ENCODE measurements around the gene RYR2.

RYR2 gene

GRCh38 chr1:237029850-237030535, 12.0 kb upstream of the RYR2 start:
- H3K4me3 ChIP-seq (ENCODE audit: low read length), result no peak overlapping the region
- no peaks in the 10 kb centered on the region for H3K36me3 ChIP-seq (ENCODE audit: control insufficient read depth, insufficient read depth, low read length)
- H3K27ac ChIP-seq (ENCODE audit: low read length), result no peak overlapping the region
- H3K27me3 ChIP-seq (ENCODE audit: control insufficient read depth, insufficient read depth, low read length), result no peaks in the 10 kb centered on the region
- H3K9me3 ChIP-seq (ENCODE audit: control insufficient read depth, insufficient read depth, low read length), result no peaks in the 10 kb centered on the region
- no peak for DNase-seq (ENCODE audit: low read depth, low spot score)
- WGBS (ENCODE audit: insufficient coverage, insufficient read length), result no CpG with 5 or more reads among the region's 9 CpGs
- H3K4me1 ChIP-seq (ENCODE audit: control insufficient read depth, insufficient read depth, low read length), result peaks cover 7% of the 10 kb centered on the region; the same call in 1 of the 2 replicates

DNA sequence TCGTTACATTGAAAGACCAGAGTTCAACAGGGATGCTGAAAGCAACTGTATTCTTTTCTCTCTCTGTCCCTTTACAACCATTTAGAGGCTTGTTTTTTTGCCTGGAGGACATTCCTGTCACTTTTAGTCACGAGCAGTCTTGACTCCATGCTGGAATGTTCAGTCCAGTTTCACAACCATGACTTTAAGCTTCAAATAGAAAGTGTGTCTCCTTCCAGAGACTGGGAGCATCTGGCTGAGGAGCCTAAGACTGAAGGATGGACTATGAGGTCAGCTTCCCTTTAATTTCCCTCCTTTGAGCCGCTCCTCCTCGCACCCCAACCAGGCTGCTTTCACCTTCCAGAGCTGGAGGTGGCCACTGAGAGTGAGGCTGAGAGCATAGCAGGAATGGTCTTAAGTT, 10.5 kb upstream of the RYR2 start:
- WGBS (ENCODE audit: insufficient coverage, insufficient read length), result no CpG with 5 or more reads among the region's 4 CpGs
- Histone ChIP-seq H3K4me1 (ENCODE audit: control insufficient read depth, insufficient read depth, low read length) (peaks cover 7% of the 10 kb centered on the region; the same call in 1 of the 2 replicates), H3K4me3 (ENCODE audit: low read length) (no peak overlapping the region), H3K27me3 (ENCODE audit: control insufficient read depth, insufficient read depth, low read length) (no peaks in the 10 kb centered on the region), H3K36me3 (ENCODE audit: control insufficient read depth, insufficient read depth, low read length) (no peaks in the 10 kb centered on the region), H3K27ac (ENCODE audit: low read length) (no peak overlapping the region), H3K9me3 (ENCODE audit: control insufficient read depth, insufficient read depth, low read length) (no peaks in the 10 kb centered on the region)
- no peak for DNase-seq (ENCODE audit: low read depth, low spot score)

GRCh38 chr1:237032029-237032428, 10.0 kb upstream of the RYR2 start:
- WGBS (ENCODE audit: insufficient coverage, insufficient read length), result no CpG with 5 or more reads among the region's 7 CpGs
- Histone ChIP-seq H3K4me3 (ENCODE audit: low read length) (no peak overlapping the region), H3K9me3 (ENCODE audit: control insufficient read depth, insufficient read depth, low read length) (no peaks in the 10 kb centered on the region), H3K4me1 (ENCODE audit: control insufficient read depth, insufficient read depth, low read length) (peaks cover 7% of the 10 kb centered on the region; the same call in 1 of the 2 replicates), H3K27me3 (ENCODE audit: control insufficient read depth, insufficient read depth, low read length) (no peaks in the 10 kb centered on the region), H3K36me3 (ENCODE audit: control insufficient read depth, insufficient read depth, low read length) (no peaks in the 10 kb centered on the region), H3K27ac (ENCODE audit: low read length) (no peak overlapping the region)
- no peak for DNase-seq (ENCODE audit: low read depth, low spot score)

GRCh38 chr1:237033061-237033460, 8.9 kb upstream of the RYR2 start:
- no peaks in the 10 kb centered on the region for H3K27me3 ChIP-seq (ENCODE audit: control insufficient read depth, insufficient read depth, low read length)
- no peak overlapping the region for H3K27ac ChIP-seq (ENCODE audit: low read length)
- H3K36me3 ChIP-seq (ENCODE audit: control insufficient read depth, insufficient read depth, low read length), result no peaks in the 10 kb centered on the region
- no peak for DNase-seq (ENCODE audit: low read depth, low spot score)
- H3K9me3 ChIP-seq (ENCODE audit: control insufficient read depth, insufficient read depth, low read length), result no peaks in the 10 kb centered on the region
- H3K4me3 ChIP-seq (ENCODE audit: low read length), result no peak overlapping the region
- H3K4me1 ChIP-seq (ENCODE audit: control insufficient read depth, insufficient read depth, low read length), result peaks cover 7% of the 10 kb centered on the region; the same call in 1 of the 2 replicates
- no CpG with 5 or more reads among the region's 4 CpGs for WGBS (ENCODE audit: insufficient coverage, insufficient read length)

DNA sequence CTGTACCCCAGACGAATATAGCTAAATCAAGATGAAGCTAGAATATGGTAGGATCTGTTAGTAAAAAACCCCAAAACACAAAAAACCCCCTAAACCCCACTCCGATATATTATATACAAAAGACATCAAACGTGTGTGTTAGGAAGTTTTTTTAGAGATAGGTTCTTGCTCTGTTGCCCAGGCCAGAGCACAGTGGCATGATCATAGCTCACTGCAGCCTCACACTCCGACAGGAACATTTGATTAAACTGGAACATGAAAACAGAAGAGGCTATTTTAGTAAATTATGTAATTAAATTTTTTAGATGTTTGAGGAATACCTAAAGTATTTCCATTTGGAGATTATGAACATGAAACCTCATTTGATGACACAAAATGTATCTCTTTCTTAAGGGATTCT, 8.2 kb upstream of the RYR2 start:
- Histone ChIP-seq H3K27me3 (ENCODE audit: control insufficient read depth, insufficient read depth, low read length) (no peaks in the 10 kb centered on the region), H3K9me3 (ENCODE audit: control insufficient read depth, insufficient read depth, low read length) (no peaks in the 10 kb centered on the region), H3K4me3 (ENCODE audit: low read length) (no peak overlapping the region), H3K36me3 (ENCODE audit: control insufficient read depth, insufficient read depth, low read length) (no peaks in the 10 kb centered on the region), H3K27ac (ENCODE audit: low read length) (no peak overlapping the region), H3K4me1 (ENCODE audit: control insufficient read depth, insufficient read depth, low read length) (peaks cover 7% of the 10 kb centered on the region; the same call in 1 of the 2 replicates)
- WGBS (ENCODE audit: insufficient coverage, insufficient read length), result no CpG with 5 or more reads among the region's 4 CpGs
- DNase-seq (ENCODE audit: low read depth, low spot score), result no peak

DNA sequence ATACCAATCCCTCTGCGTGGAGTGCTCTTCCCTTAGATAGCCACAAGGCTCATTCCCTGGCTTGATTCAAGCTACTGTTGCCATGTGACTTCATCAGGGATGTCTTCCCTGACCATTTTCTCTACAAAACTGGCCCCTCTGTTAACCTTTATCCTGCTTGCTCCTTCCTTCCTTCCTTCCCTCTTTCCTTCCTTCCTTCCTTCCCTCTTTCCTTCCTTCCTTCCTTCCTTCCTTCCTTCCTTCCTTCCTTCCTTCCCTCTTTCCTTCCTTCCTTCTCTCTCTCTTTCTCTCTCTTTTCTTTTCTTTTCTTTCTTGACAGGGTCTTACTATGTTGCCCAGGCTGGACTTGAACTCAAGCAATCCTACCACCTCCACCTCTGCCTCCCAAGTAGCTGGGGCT, 6.2 kb upstream of the RYR2 start:
- Histone ChIP-seq H3K9me3 (ENCODE audit: control insufficient read depth, insufficient read depth, low read length) (no peaks in the 10 kb centered on the region), H3K4me3 (ENCODE audit: low read length) (no peak overlapping the region), H3K27me3 (ENCODE audit: control insufficient read depth, insufficient read depth, low read length) (no peaks in the 10 kb centered on the region; the same call in 1 of the 2 replicates), H3K27ac (ENCODE audit: low read length) (no peak overlapping the region), H3K36me3 (ENCODE audit: control insufficient read depth, insufficient read depth, low read length) (no peaks in the 10 kb centered on the region), H3K4me1 (ENCODE audit: control insufficient read depth, insufficient read depth, low read length) (peaks cover 7% of the 10 kb centered on the region; the same call in 1 of the 2 replicates)
- no CpG with 5 or more reads among the region's 1 CpG for WGBS (ENCODE audit: insufficient coverage, insufficient read length)
- DNase-seq (ENCODE audit: low read depth, low spot score), result no peak

GRCh38 chr1:237038211-237038610, 3.8 kb upstream of the RYR2 start:
- Histone ChIP-seq H3K9me3 (ENCODE audit: control insufficient read depth, insufficient read depth, low read length) (no peaks in the 10 kb centered on the region), H3K27ac (ENCODE audit: low read length) (no peak overlapping the region), H3K4me3 (ENCODE audit: low read length) (no peak overlapping the region), H3K27me3 (ENCODE audit: control insufficient read depth, insufficient read depth, low read length) (peaks cover 6% of the 10 kb centered on the region; the same call in 1 of the 2 replicates), H3K36me3 (ENCODE audit: control insufficient read depth, insufficient read depth, low read length) (no peaks in the 10 kb centered on the region), H3K4me1 (ENCODE audit: control insufficient read depth, insufficient read depth, low read length) (peaks cover 2% of the 10 kb centered on the region; the same call in 1 of the 2 replicates)
- WGBS (ENCODE audit: insufficient coverage, insufficient read length), result no CpG with 5 or more reads among the region's 6 CpGs
- DNase-seq (ENCODE audit: low read depth, low spot score), result no peak

GRCh38 chr1:237040823-237041222, 1.2 kb upstream of the RYR2 start:
- Histone ChIP-seq H3K27me3 (ENCODE audit: control insufficient read depth, insufficient read depth, low read length) (peaks cover 12% of the 10 kb centered on the region; the same call in 1 of the 2 replicates), H3K4me1 (ENCODE audit: control insufficient read depth, insufficient read depth, low read length) (peaks cover 2% of the 10 kb centered on the region; the same call in 1 of the 2 replicates), H3K9me3 (ENCODE audit: control insufficient read depth, insufficient read depth, low read length) (no peaks in the 10 kb centered on the region), H3K36me3 (ENCODE audit: control insufficient read depth, insufficient read depth, low read length) (no peaks in the 10 kb centered on the region), H3K4me3 (ENCODE audit: low read length) (no peak overlapping the region), H3K27ac (ENCODE audit: low read length) (no peak overlapping the region)
- 100% methylated on average over 2 of the region's 10 CpGs for WGBS (ENCODE audit: insufficient coverage, insufficient read length)
- no peak for DNase-seq (ENCODE audit: low read depth, low spot score)

DNA sequence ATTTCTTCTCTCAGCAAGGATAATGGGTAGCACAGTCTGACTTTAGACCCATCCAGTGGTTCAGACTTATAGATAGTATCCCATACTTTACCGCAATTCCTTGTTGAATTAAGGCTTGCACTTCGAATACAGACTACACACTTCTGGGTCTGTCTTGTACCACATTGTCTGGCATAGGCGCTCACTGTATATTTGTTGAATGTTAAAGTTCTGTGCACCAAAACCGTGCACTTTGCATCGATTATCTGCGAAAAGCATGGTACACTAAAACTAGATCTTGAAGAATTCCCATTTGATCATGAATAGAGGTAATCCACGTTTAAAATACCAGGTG, 556 bp upstream of the RYR2 start:
- DNase-seq (ENCODE audit: low read depth, low spot score), result no peak
- H3K27me3 ChIP-seq (ENCODE audit: control insufficient read depth, insufficient read depth, low read length), result peaks cover 12% of the 10 kb centered on the region; the same call in 1 of the 2 replicates
- no CpG with 5 or more reads among the region's 7 CpGs for WGBS (ENCODE audit: insufficient coverage, insufficient read length)
- H3K9me3 ChIP-seq (ENCODE audit: control insufficient read depth, insufficient read depth, low read length), result no peaks in the 10 kb centered on the region
- peak overlapping the region; percentile 1; the same call in 1 of the 2 replicates for H3K4me3 ChIP-seq (ENCODE audit: low read length)
- no peaks in the 10 kb centered on the region for H3K36me3 ChIP-seq (ENCODE audit: control insufficient read depth, insufficient read depth, low read length)
- no peak overlapping the region for H3K27ac ChIP-seq (ENCODE audit: low read length)
- H3K4me1 ChIP-seq (ENCODE audit: control insufficient read depth, insufficient read depth, low read length), result peaks cover 2% of the 10 kb centered on the region; the same call in 1 of the 2 replicates

DNA sequence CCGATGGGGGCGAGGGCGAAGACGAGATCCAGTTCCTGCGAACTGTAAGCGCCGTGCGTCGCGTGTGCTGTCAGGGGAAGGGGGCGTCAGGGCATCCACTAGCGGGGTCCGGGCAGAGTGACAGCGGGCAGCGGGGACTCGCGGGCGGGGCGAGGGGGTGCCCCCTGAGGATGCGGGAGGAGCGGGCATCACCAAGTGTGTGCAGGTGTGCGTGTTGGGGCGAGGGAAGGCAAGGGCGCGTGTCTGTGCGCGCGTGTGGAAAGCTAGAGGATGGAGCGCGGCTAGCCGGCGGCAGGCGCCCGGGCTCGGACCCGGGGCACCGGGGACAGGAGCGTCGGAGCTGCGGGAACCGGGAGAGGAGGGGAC, 525 bp downstream of the RYR2 start:
- no CpG with 5 or more reads among the region's 41 CpGs for WGBS (ENCODE audit: insufficient coverage, insufficient read length)
- Histone ChIP-seq H3K4me3 (ENCODE audit: low read length) (peak overlapping the region; percentile 65; the same call in 1 of the 2 replicates), H3K9me3 (ENCODE audit: control insufficient read depth, insufficient read depth, low read length) (no peaks in the 10 kb centered on the region), H3K4me1 (ENCODE audit: control insufficient read depth, insufficient read depth, low read length) (peaks cover 2% of the 10 kb centered on the region; the same call in 1 of the 2 replicates), H3K27ac (ENCODE audit: low read length) (no peak overlapping the region), H3K27me3 (ENCODE audit: control insufficient read depth, insufficient read depth, low read length) (peaks cover 12% of the 10 kb centered on the region; the same call in 1 of the 2 replicates), H3K36me3 (ENCODE audit: control insufficient read depth, insufficient read depth, low read length) (no peaks in the 10 kb centered on the region)
- DNase-seq (ENCODE audit: low read depth, low spot score), result no peak

Measured in iPS DF 6.9 (cell line).